Midbrain (tissue), 1 donor: ENCODE measurements around the gene IFNA17.
"Not testable (repeated sequence)": the region's sequence is repeated elsewhere in the genome, so short reads cannot be mapped to it uniquely, and the experiment has no call there.

ENCODE experiments used
- DNase-seq: peaks from one replicate; lab custom pipeline; 2025; lab: John Stamatoyannopoulos, UW

IFNA17 gene

GRCh38 chr9:21210782-21211181, 17.2 kb downstream of the IFNA17 start:
- not testable (repeated sequence) for DNase-seq

- no peak for DNase-seq
Measured at GRCh38 chr9:21210311-21210710, 17.7 kb downstream of the IFNA17 start.

- not testable (repeated sequence) for DNase-seq
Measured at GRCh38 chr9:21207043-21207442, 21.0 kb downstream of the IFNA17 start, which contains the start of gene IFNA10. Gene IFNA10, minus strand, starts transcription at chr9:21207143. Its CDS starts 46 bp downstream, at chr9:21207097.

- no peak for DNase-seq
Measured at GRCh38 chr9:21205204-21205603, 22.8 kb downstream of the IFNA17 start.

- not testable (repeated sequence) for DNase-seq
Measured at GRCh38 chr9:21202105-21202504, 25.9 kb downstream of the IFNA17 start, which contains the start of gene IFNA7. Gene IFNA7, minus strand, starts transcription at chr9:21202205. Its CDS starts 40 bp downstream, at chr9:21202165.

GRCh38 chr9:21194867-21195776, 32.9 kb downstream of the IFNA17 start:
- DNase-seq, result peak; percentile 34

- DNase-seq, result not testable (repeated sequence)
Measured at GRCh38 chr9:21187487-21187886, 40.5 kb downstream of the IFNA17 start, which contains the start of gene IFNA4. Gene IFNA4, minus strand, starts transcription at chr9:21187587. Its CDS starts 56 bp downstream, at chr9:21187531.

DNA sequence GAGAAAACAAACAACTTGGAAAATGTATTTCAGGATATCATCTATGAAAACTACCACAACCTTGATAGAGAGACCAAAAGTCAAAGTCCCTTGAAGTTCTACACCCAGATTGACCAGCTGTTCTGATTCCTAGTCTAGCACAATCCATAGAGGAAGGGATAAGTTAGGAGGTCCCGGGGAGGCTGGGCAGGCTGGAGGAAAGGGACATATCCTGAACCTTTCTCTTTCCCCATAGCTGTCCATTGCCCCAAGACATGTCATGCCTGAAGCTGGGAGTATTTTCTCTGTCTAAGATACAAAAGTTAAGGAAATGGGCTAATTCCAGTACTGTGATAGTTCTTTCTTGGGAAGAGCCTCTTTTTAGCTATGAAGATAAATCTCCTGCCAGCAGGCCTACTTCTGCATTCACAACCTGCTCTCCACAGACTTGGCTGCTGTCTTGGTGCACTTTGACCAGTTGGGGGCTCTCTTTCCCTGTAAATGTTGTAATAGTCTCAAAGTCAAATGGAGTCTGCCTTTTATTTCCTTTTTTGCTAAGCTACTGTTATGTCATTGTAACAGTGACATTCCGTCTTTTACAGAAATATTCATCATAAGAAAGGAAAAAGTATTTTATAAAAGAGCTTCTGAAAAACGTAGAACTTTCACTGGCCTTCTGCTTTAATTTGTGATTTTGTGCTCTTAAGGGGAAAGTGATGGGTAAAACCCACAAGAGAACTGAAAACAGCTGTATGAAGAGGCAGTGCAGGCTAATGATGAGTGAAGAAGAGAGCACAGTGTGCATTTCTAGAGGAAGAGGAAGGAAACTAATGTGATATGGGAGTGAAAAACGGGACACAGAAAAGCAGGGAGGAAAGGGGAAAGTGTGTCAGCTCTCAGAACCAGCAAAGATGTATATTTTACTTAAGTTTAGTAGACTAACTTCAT, 44.9 kb downstream of the IFNA17 start:
- DNase-seq, result peak; percentile 3
